HG02610 (cell line): ENCODE measurements around the gene MAP4K5.

Experiments
- ATAC-seq: cut with Tn5 transposase; IDR thresholded peaks from one replicate; pipeline ENCODE4 v1.9.1; 2021; ENCODE audit warnings: mild to moderate bottlenecking, moderate library complexity; ENCODE audit not compliant: unreplicated experiment

Gene MAP4K5

GRCh38 chr14:50373959-50374358 is 158.4 kb downstream of the MAP4K5 start:
- no peak for ATAC-seq

DNA sequence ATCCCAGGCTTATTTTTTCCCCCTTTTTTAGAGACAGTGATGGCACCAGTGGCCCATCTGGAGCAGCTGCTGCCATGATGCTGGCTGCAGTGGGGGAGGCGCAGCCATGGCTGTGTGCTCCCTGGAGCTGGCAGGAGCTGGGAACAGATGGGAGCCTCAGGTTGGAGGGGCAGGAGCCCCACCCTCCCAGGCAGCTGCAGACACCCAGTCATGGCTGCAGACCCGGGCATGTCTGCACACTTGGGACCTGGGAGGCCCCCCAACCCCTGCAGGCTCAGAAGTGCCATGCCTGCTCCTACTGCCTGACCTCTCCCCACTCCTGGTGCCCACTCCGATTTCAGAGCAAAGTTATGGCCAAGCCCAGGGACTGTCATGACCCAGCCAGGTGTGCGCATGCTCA is 160.8 kb downstream of the MAP4K5 start:
- ATAC-seq = no peak
